Loucy (cell line): ENCODE data around the gene CD82.

Experiments used
- H2AFZ ChIP-seq: fragments of 200-600 bp; sonication (generic); 2 replicates; pipeline ENCODE4 v1.6.0; 2016; ENCODE audit warnings: antibody characterized with exemption, mild to moderate bottlenecking, low read length, moderate library complexity
- H3F3A ChIP-seq: fragments of 200-600 bp; 2 replicates; pipeline ENCODE4 v1.6.0; 2016; ENCODE audit warnings: antibody characterized with exemption, low read depth, mild to moderate bottlenecking
- H3K27me3 ChIP-seq: fragments of 200-600 bp; sonication (generic); 2 replicates; pipeline ENCODE4 v1.6.1; 2014; ENCODE audit warnings: low read length, mild to moderate bottlenecking; ENCODE audit not compliant: insufficient read depth, poor library complexity, severe bottlenecking
- H3K36me3 ChIP-seq: fragments of 200-600 bp; sonication (generic); 2 replicates; pipeline ENCODE4 v1.6.1; 2016; ENCODE audit warnings: low read length; ENCODE audit not compliant: insufficient read depth
- H3K4me1 ChIP-seq: fragments of 200-600 bp; sonication (generic); 2 replicates; pipeline ENCODE4 v1.5.1; 2014; ENCODE audit warnings: low read length, mild to moderate bottlenecking; ENCODE audit not compliant: insufficient read depth, poor library complexity, severe bottlenecking
- H3K4me2 ChIP-seq: fragments of 200-600 bp; sonication (generic); 2 replicates; pipeline ENCODE4 v1.6.0; 2014; ENCODE audit warnings: antibody characterized with exemption, low read length, low read depth, mild to moderate bottlenecking; ENCODE audit not compliant: poor library complexity, severe bottlenecking
- H3K4me3 ChIP-seq: fragments of 200-600 bp; sonication (generic); 2 replicates; pipeline ENCODE4 v1.5.1; 2014; ENCODE audit warnings: low read length, mild to moderate bottlenecking, mixed read lengths; ENCODE audit not compliant: poor library complexity, severe bottlenecking
- H3K79me2 ChIP-seq: fragments of 200-600 bp; sonication (generic); 2 replicates; pipeline ENCODE4 v1.6.1; 2014; ENCODE audit warnings: low read length; ENCODE audit not compliant: insufficient read depth
- H3K9ac ChIP-seq: fragments of 200-600 bp; sonication (generic); 2 replicates; pipeline ENCODE4 v1.6.0; 2014; ENCODE audit warnings: mild to moderate bottlenecking, low read depth, low read length, moderate library complexity; ENCODE audit not compliant: poor library complexity, severe bottlenecking
- H3K9me2 ChIP-seq: fragments of 200-600 bp; sonication (generic); replicated peaks from 2 replicates; pipeline ENCODE4 v1.6.1; 2016; ENCODE audit warnings: low read depth, low read length, mixed read lengths
- H3K9me3 ChIP-seq: fragments of 200-600 bp; sonication (generic); 2 replicates; pipeline ENCODE4 v1.6.1; 2014; ENCODE audit warnings: mild to moderate bottlenecking, antibody characterized with exemption, low read length, low read depth; ENCODE audit not compliant: insufficient read depth
- H4K20me1 ChIP-seq: fragments of 200-600 bp; sonication (generic); 2 replicates; pipeline ENCODE4 v1.6.0; 2014; ENCODE audit warnings: antibody characterized with exemption, low read length, mild to moderate bottlenecking; ENCODE audit not compliant: insufficient read depth, poor library complexity, severe bottlenecking
- EZH2phosphoT487 ChIP-seq: fragments of 200-600 bp; IDR thresholded peaks from 2 replicates; pipeline ENCODE4 v1.6.1; 2018; ENCODE audit warnings: antibody characterized with exemption, mild to moderate bottlenecking, moderate library complexity, borderline replicate concordance
- TF ChIP-seq, protein P1 (sequence below): fragments of 200-600 bp; sonication (generic); conservative IDR thresholded peaks from 2 replicates; pipeline ENCODE4 v1.5.1; 2014; ENCODE audit warnings: mild to moderate bottlenecking, antibody characterized with exemption, low read length

The CD82 gene

DNA sequence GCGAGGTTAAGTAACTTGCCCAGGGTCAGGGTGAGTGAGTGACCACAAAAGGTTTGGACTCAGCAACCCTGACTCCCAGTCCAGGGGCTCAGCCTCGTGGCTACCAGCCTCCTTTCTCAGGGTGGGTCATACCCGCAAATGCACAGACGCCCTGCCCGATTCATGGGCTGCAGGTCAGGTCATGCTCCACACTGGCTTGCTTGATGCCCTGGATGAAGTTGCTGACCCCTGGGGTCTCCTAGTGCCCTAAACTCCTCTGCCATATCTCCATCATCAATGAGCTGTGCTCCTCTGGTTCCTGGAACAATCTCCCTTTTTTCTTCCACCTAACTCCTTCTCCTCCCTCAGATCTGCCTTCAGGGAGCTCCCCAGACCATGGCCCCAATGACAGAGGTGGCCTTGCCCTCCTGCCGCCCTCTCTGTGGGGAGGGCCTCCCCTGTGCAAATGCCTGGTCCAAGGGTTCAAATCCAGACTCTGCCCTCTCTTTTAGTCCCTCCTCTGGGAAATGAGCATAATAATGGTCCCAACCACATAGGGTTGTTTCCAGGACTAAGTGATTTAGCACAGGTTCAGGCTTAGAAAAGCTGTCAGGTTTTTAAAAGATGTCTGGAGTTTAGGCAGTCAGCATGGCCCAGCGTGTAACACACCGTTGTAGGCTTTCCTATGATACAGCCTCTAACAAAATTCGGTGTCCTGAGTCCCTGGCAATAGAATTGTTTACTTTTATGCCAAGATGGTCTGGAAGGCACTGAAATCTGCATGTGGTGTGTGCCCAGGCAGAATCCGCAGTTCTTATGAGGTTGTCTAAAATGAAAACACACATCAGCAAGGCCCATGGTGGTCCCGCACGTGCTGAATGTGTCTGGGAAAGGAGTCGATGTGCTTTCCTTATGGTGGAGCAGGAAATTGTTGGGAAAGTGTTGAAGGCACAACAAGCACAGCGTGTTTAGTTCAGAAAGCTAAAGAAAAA lies 63.6 kb downstream of the CD82 start:
- no peaks in the 10 kb centered on the region for H3K4me1 ChIP-seq
- H4K20me1 ChIP-seq, result no peaks in the 10 kb centered on the region
- no peaks in the 10 kb centered on the region for H3K79me2 ChIP-seq
- no peaks in the 10 kb centered on the region for H3F3A ChIP-seq
- H3K4me3 ChIP-seq, result no peak overlapping the region
- no peaks in the 10 kb centered on the region for H3K36me3 ChIP-seq
- TF ChIP-seq EZH2phosphoT487, result no peak
- TF ChIP-seq, protein P1, sequence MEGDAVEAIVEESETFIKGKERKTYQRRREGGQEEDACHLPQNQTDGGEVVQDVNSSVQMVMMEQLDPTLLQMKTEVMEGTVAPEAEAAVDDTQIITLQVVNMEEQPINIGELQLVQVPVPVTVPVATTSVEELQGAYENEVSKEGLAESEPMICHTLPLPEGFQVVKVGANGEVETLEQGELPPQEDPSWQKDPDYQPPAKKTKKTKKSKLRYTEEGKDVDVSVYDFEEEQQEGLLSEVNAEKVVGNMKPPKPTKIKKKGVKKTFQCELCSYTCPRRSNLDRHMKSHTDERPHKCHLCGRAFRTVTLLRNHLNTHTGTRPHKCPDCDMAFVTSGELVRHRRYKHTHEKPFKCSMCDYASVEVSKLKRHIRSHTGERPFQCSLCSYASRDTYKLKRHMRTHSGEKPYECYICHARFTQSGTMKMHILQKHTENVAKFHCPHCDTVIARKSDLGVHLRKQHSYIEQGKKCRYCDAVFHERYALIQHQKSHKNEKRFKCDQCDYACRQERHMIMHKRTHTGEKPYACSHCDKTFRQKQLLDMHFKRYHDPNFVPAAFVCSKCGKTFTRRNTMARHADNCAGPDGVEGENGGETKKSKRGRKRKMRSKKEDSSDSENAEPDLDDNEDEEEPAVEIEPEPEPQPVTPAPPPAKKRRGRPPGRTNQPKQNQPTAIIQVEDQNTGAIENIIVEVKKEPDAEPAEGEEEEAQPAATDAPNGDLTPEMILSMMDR, result no peak
- H3K4me2 ChIP-seq, result no peak overlapping the region
- no peaks in the 10 kb centered on the region for H3K27me3 ChIP-seq
- no peaks in the 10 kb centered on the region for H3K9me3 ChIP-seq
- no peaks in the 10 kb centered on the region for H3K9me2 ChIP-seq
- no peak overlapping the region for H3K9ac ChIP-seq
- no peak overlapping the region for H2AFZ ChIP-seq

DNA sequence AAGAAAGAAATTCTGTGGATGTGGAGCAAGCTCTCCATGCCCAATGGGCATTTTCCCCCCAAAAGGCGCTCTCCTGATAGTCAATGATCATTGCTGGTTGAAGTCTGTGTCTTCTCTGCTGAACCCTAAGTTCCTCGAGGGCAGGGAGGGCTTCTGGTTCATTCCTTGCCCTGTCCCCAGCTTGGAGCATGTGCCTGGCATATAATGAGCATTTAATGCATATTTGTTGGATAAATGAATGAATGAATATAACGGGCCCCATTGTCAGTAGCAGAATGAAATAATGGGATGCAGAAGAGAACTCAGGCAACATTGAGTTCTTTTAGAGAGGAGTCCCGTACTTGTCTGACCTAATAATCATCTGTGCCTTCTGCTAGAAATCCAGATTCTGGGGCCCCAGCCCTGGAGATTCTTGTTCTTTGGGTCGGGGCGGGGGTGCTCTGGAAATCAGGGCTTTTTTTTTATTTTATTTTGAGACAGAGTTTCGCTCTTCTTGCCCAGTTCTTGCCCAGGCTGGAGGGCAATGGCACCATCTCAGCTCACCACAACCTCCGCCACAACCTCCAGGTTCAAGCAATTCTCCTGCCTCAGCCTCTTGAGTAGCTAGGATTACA lies 64.4 kb downstream of the CD82 start:
- Histone ChIP-seq H3K9me2 (no peaks in the 10 kb centered on the region), H3K36me3 (no peaks in the 10 kb centered on the region), H3K4me2 (no peak overlapping the region), H3K4me3 (no peak overlapping the region), H3K9ac (no peak overlapping the region), H3K4me1 (no peaks in the 10 kb centered on the region), H3K79me2 (no peaks in the 10 kb centered on the region), H3K9me3 (no peaks in the 10 kb centered on the region), H2AFZ (no peak overlapping the region), H3F3A (no peaks in the 10 kb centered on the region), H3K27me3 (no peaks in the 10 kb centered on the region), H4K20me1 (no peaks in the 10 kb centered on the region)
- no peak for TF ChIP-seq EZH2phosphoT487
- TF ChIP-seq, protein P1, result no peak

DNA sequence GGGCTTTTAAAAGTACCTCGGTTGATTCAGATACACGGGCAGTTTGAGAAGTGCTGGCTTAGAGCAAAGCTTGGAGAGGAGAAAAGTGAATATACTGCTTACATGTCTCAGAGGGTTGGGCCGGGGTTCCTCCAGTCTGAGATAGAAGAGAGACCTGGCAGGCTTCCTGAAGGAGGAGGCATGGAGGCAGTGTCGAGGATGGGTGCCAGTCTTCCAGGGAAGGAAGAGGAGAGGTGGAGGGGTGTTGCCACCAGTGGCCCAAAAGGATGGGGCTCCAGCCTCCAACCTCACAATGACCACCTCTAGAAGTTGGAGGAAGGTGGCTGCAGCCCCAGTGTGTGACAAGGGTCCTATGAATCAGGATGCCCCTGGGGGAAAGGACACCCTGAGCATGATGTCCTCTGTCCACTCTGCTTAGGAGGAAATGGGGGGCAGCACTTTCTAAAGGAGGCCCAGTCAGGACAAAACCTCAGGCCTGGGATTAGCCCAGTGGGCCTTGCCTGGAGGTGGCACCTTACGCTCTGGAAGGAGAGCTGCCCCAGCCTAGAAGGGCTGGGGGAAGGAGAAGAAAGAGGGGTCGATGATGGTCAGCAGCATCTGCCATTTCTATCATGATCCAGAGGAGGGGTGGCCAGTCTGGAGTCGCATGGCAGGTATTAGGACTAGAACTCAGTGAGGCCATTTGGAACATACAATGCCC lies 65.2 kb downstream of the CD82 start:
- no peaks in the 10 kb centered on the region for H3K4me1 ChIP-seq

More for the DNA sequence above, 65.2 kb downstream of the CD82 start:
- no peak for TF ChIP-seq EZH2phosphoT487
- TF ChIP-seq, protein P1, result no peak
- Histone ChIP-seq H3K27me3 (no peaks in the 10 kb centered on the region), H3K4me3 (no peak overlapping the region), H3K9me3 (no peaks in the 10 kb centered on the region), H3K79me2 (no peaks in the 10 kb centered on the region), H3K9ac (no peak overlapping the region), H2AFZ (no peak overlapping the region), H3K4me2 (no peak overlapping the region), H4K20me1 (no peaks in the 10 kb centered on the region), H3F3A (no peaks in the 10 kb centered on the region), H3K9me2 (no peaks in the 10 kb centered on the region), H3K36me3 (no peaks in the 10 kb centered on the region)
